Adrenal gland (tissue), 12 donors: ENCODE data around the gene ARHGEF26. TPM values are rescaled to one million over a fixed set of nuclear protein-coding genes. Genes with fewer than 3 reads are reported as not detected.

ENCODE experiments used
- DNase-seq, 7 donors: peaks; one replicate each; pipeline ENCODE4 v3.0.0-alpha.2; 2019 to 2020
- H3K27ac ChIP-seq, 5 donors: fragments of 200-600 bp; sonication (generic) in 4 of 5; 1 replicate in 3 of 5; 2 replicates in 2 of 5; pipeline versions ENCODE4 v1.5.1 to v1.8.0; 2016 to 2020; ENCODE audit warnings: mild to moderate bottlenecking in 1 of 5
- H3K27me3 ChIP-seq: fragments of 200-600 bp; 2 replicates; pipeline ENCODE4 v1.8.0; 2021
- H3K36me3 ChIP-seq, 2 donors: fragments of 200-600 bp; replicated peaks in 1 of 2; 1 replicate in 1 of 2; 2 replicates in 1 of 2; pipeline versions ENCODE4 v1.5.1 to v1.8.0; 2018 to 2022
- H3K4me1 ChIP-seq, 2 donors: fragments of 200-600 bp; replicated peaks in 1 of 2; 1 replicate in 1 of 2; 2 replicates in 1 of 2; pipeline versions ENCODE4 v1.5.1 to v1.8.0; 2018 to 2021
- H3K4me3 ChIP-seq, 4 donors: fragments of 200-600 bp; sonication (generic) in 3 of 4; one replicate each; pipeline ENCODE4 v1.5.1; 2016 to 2018
- H3K9me3 ChIP-seq, 3 donors: fragments of 200-600 bp; sonication (generic) in 1 of 3; replicated peaks in 1 of 3; 1 replicate in 2 of 3; 2 replicates in 1 of 3; pipeline versions ENCODE4 v1.5.1 to v1.8.0; 2016 to 2021
- POLR2A ChIP-seq, 2 donors: fragments of 450-650 bp; IDR thresholded peaks; one replicate each; pipeline ENCODE4 v1.6.1; 2017; ENCODE audit warnings: antibody characterized with exemption in 2 of 2, mild to moderate bottlenecking in 2 of 2, moderate library complexity in 1 of 2
- WGBS, 4 donors: extraction: QIAGEN DNeasy Blood & Tissue Kit in 2 of 4; methylation state at CpG; one replicate each; pipeline versions ENCODE4 v1.1.5 to v1.1.7; 2013 to 2017; 5-methylcytosine and 5-hydroxymethylcytosine counted together
- intact Hi-C, 2 donors: fragments of 100-400 bp; cut with DNase I; formaldehyde crosslinking; loops; one replicate each; pipeline versions ENCODE4 v1.14.1 to v1.15.0; 2022 to 2023
- polyA plus RNA-seq, 3 donors: library from polyadenylated mRNA; stranded (reverse); fragments of 200-250 nt in 2 of 3; fragments of 350-450 nt in 1 of 3; fragmentation: Illumina TruSeq in 1 of 3; extraction: RNeasy Lipid Tissue Mini Kit (QIAGEN cat#74804) in 1 of 3; gene quantifications; one replicate each; pipeline ENCODE4 v1.2.3, GENCODE V29; 2013 to 2014
- total RNA-seq, 9 donors: library from RNA; depleted of rRNA in 4 of 9; stranded (reverse); fragments of >200 nt in 4 of 9; fragments of 120-200 nt in 1 of 9; fragmentation: NEBNext Ultra II Directional in 1 of 9; extraction: Animal tissue kit (Norgen Biotek cat#: 25700) in 1 of 9; gene quantifications; one replicate each; pipeline versions ENCODE4 v1.1.0 to v1.2.4, GENCODE V29; 2013 to 2023
- TF ChIP-seq, protein P1 (sequence below), 6 experiments: fragments of 450-650 bp in 4 of 6; fragments of 200-600 bp in 2 of 6; sonication (generic) in 1 of 6; IDR thresholded peaks; 1 replicate in 5 of 6; 2 replicates in 1 of 6; pipeline versions ENCODE4 v1.5.1 to v1.8.0; 2016 to 2021; ENCODE audit warnings: antibody characterized with exemption in 6 of 6, mild to moderate bottlenecking in 2 of 6, moderate library complexity in 1 of 6
- donor health status: healthy with polysubstance abuse.
- donor health status: Bipolar disorder and iron deficiency.
- donor health status: DM: yes; HTN: yes; CAD: no.
- donor health status: DM: no; HTN: no; CAD: no.
- donor health status: DM: no; HTN: no; CAD: no.
- donor health status: DM: yes; HTN: yes; CAD: no.

Gene ARHGEF26
- total and polyA plus RNA-seq, 12 donors = 1.4 to 9.9 (median 3.8) TPM

DNA sequence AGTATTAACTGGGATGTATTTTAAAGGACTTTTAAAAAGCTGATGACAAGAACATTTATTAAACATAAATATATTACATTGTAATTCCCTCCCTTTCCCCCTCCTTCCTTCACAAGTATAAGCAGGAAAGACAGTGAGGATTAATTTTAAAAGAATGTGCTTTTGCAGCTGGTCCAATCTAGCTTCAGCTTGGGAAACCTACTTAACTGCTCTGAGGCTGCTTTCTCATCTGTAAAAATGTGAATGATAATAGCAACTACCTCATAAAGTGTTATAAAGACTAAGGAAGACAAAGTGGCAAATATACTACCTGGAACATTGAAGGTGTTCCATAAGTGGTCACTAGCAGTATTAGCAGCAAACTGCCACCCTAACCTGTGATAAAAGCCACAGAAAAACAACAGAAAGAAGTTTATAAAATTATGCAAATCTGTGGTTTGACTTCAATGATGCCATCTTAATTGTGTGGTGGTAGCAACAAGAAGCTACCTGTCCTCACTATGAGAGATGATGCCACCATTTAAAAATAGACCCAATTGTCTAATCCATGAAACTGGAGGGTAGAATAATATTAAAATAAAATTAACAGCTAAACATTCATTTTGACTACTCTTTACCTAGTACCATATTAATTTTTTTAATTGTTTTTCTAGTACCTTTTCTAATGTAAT, 183.1 kb downstream of the ARHGEF26 start:
- no peak for DNase-seq
- intact Hi-C loops = no loop called here
- Histone ChIP-seq H3K4me3 (no peak overlapping the region), H3K4me1 (peaks cover 0 to 3% of the 10 kb centered on the region in 2 donors), H3K27ac (no peak overlapping the region), H3K36me3 (peaks cover 0 to 70% of the 10 kb centered on the region in 2 donors), H3K27me3 (no peaks in the 10 kb centered on the region), H3K9me3 (no peaks in the 10 kb centered on the region)
- TF ChIP-seq POLR2A (IDR thresholded peaks at IDR 0.05) = no peak
- TF ChIP-seq, protein P1, sequence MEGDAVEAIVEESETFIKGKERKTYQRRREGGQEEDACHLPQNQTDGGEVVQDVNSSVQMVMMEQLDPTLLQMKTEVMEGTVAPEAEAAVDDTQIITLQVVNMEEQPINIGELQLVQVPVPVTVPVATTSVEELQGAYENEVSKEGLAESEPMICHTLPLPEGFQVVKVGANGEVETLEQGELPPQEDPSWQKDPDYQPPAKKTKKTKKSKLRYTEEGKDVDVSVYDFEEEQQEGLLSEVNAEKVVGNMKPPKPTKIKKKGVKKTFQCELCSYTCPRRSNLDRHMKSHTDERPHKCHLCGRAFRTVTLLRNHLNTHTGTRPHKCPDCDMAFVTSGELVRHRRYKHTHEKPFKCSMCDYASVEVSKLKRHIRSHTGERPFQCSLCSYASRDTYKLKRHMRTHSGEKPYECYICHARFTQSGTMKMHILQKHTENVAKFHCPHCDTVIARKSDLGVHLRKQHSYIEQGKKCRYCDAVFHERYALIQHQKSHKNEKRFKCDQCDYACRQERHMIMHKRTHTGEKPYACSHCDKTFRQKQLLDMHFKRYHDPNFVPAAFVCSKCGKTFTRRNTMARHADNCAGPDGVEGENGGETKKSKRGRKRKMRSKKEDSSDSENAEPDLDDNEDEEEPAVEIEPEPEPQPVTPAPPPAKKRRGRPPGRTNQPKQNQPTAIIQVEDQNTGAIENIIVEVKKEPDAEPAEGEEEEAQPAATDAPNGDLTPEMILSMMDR (IDR thresholded peaks at IDR 0.05) = no peak

DNA sequence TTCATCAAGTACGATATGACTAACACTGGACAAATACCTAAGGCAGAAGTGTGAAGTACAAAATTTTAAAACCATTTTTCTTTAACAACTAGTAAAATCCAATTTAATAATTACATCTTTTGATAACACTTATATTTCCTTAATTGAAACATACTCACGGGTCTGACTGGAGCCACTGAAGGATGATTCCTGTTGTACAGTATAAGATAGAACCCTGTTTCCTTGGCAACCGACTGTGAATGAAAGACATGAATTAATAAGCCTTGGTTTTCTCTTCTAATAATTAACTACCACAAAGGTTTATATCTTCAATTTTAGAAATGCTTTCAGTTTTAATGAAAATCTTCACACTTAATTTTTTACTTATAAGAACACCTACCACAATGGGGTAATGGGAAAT, 183.7 kb downstream of the ARHGEF26 start:
- Histone ChIP-seq H3K36me3 (peaks cover 0 to 70% of the 10 kb centered on the region in 2 donors), H3K9me3 (no peaks in the 10 kb centered on the region), H3K4me1 (peaks cover 0 to 3% of the 10 kb centered on the region in 2 donors), H3K27ac (no peak overlapping the region), H3K4me3 (no peak overlapping the region), H3K27me3 (no peaks in the 10 kb centered on the region)
- WGBS, 4 donors = 91 to 94% (median 93%) methylated on average over 3 of the region's 3 CpGs
- no peak for DNase-seq
- no peak for TF ChIP-seq POLR2A (IDR thresholded peaks at IDR 0.05)
- TF ChIP-seq, protein P1 (IDR thresholded peaks at IDR 0.05) = no peak
- intact Hi-C loops = no loop called here

DNA sequence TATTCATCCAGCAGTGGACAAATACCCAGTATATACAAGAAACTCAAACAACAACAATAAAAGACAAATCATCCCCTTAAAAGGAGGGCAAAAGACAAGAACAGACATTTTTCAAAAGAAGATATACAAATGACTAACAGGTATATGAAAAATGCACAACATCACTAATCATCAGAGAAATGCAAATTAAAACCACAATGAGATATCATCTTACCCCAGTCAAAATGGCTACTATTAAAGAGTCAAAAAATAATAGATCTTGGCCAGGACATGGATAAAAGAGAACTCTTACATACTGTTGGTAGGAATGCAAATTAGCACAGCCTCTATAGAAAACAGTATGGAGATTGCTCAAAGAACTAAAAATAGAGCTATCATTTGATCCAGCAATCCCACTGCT, 186.2 kb downstream of the ARHGEF26 start:
- Histone ChIP-seq H3K4me3 (no peak overlapping the region), H3K4me1 (peaks cover 0 to 3% of the 10 kb centered on the region in 2 donors), H3K27me3 (no peaks in the 10 kb centered on the region), H3K9me3 (no peaks in the 10 kb centered on the region), H3K36me3 (peaks cover 0 to 46% of the 10 kb centered on the region in 2 donors), H3K27ac (no peak overlapping the region)
- TF ChIP-seq, protein P1 (IDR thresholded peaks at IDR 0.05) = no peak
- TF ChIP-seq POLR2A (IDR thresholded peaks at IDR 0.05) = no peak
- intact Hi-C loops = no loop called here
- no peak for DNase-seq

Other genes starting within 250 kb of the ARHGEF26 start
- 10 to 100 TPM; 26.6 to 84.6 (median 44.0) TPM for gene DHX36, start 203.1 kb downstream of the ARHGEF26 start, total RNA-seq
- gene DHX36, start 203.1 kb downstream of the ARHGEF26 start, polyA plus RNA-seq = 10 to 100 TPM; 17.4 to 52.9 (median 26.3) TPM